IMR-90 (cell line): Measurements from ENCODE around the gene NMNAT3. TPM values are rescaled to one million over a fixed set of nuclear protein-coding genes. Genes with fewer than 3 reads are reported as not detected.

Experiments used
- ATAC-seq: fragments of 200-7000 bp; cut with Tn5 transposase; 2 replicates; pipeline ENCODE4 v1.9.1; 2020; ENCODE audit warnings: low read depth, mild to moderate bottlenecking, moderate library complexity
- BruUV-seq: library from RNA; stranded (reverse); fragments of 400-500 nt; replicated peaks from 2 replicates; lab custom pipeline; 2021; lab: Mats Ljungman, UMichigan
- CTCF ChIA-PET: fragments of 300-600 bp; formaldehyde crosslinking; extraction: SDS; loops from one replicate; lab custom pipeline; 2021; ENCODE audit warnings: antibody characterized with exemption; lab: Yijun Ruan, JAX
- POLR2A ChIA-PET: fragments of 300-600 bp; sonication (Branson Sonifier 250); formaldehyde crosslinking; loops from one replicate; lab custom pipeline; 2022; ENCODE audit warnings: antibody characterized with exemption; ENCODE audit not compliant: unreplicated experiment; lab: Charles Lee
- DNase-seq: peaks from one replicate; pipeline ENCODE4 v3.0.0; 2013
- H2AFZ ChIP-seq: replicated peaks from 2 replicates; pipeline ENCODE3; 2013; ENCODE audit warnings: low read length, mild to moderate bottlenecking; ENCODE audit not compliant: poor library complexity
- H2AK5ac ChIP-seq: 2 replicates; pipeline ENCODE4 v1.6.1; 2013; ENCODE audit warnings: low read depth, low read length, inconsistent platforms
- H2AK9ac ChIP-seq: replicated peaks from 2 replicates; pipeline ENCODE3; 2013; ENCODE audit warnings: mild to moderate bottlenecking, low read depth, low read length, moderate library complexity; ENCODE audit not compliant: poor library complexity
- H2BK120ac ChIP-seq: 2 replicates; pipeline ENCODE4 v1.6.1; 2013; ENCODE audit warnings: low read depth, low read length, inconsistent platforms
- H2BK15ac ChIP-seq: 3 replicates; pipeline ENCODE4 v1.6.1; 2013; ENCODE audit warnings: low read depth, low read length, inconsistent platforms
- H2BK20ac ChIP-seq: 2 replicates; pipeline ENCODE4 v1.6.1; 2013; ENCODE audit warnings: low read depth, mild to moderate bottlenecking, inconsistent platforms, low read length, moderate library complexity
- H2BK5ac ChIP-seq: 2 replicates; pipeline ENCODE4 v1.6.1; 2013; ENCODE audit warnings: mild to moderate bottlenecking, low read depth, low read length, inconsistent platforms; ENCODE audit not compliant: poor library complexity, severe bottlenecking
- H3K14ac ChIP-seq: replicated peaks from 2 replicates; pipeline ENCODE4 v1.6.1; 2013; ENCODE audit warnings: low read depth, low read length, inconsistent platforms
- H3K18ac ChIP-seq: 2 replicates; pipeline ENCODE4 v1.6.1; 2013; ENCODE audit warnings: low read depth, low read length, control low read depth
- H3K23ac ChIP-seq: 2 replicates; pipeline ENCODE4 v1.6.1; 2013; ENCODE audit warnings: low read depth, low read length, inconsistent platforms
- H3K27ac ChIP-seq: 2 replicates; pipeline ENCODE4 v1.5.1; 2013; ENCODE audit warnings: mild to moderate bottlenecking, control low read depth, low read length; ENCODE audit not compliant: insufficient read depth
- H3K27me3 ChIP-seq: 2 replicates; pipeline ENCODE4 v1.6.1; 2013; ENCODE audit warnings: low read length; ENCODE audit not compliant: control insufficient read depth, insufficient read depth
- H3K36me3 ChIP-seq: 2 replicates; pipeline ENCODE4 v1.6.1; 2013; ENCODE audit warnings: low read length, mixed read lengths; ENCODE audit not compliant: control insufficient read depth, insufficient read depth
- H3K4ac ChIP-seq: 2 replicates; pipeline ENCODE4 v1.6.1; 2013; ENCODE audit warnings: low read depth, low read length, inconsistent platforms
- H3K4me1 ChIP-seq: 2 replicates; pipeline ENCODE4 v1.6.1; 2013; ENCODE audit warnings: low read length, mixed read lengths; ENCODE audit not compliant: control insufficient read depth, insufficient read depth
- H3K4me2 ChIP-seq: 2 replicates; pipeline ENCODE4 v1.6.1; 2013; ENCODE audit warnings: low read depth, mild to moderate bottlenecking, control low read depth, low read length, moderate library complexity
- H3K4me3 ChIP-seq: 2 replicates; pipeline ENCODE4 v1.5.1; 2013; ENCODE audit warnings: low read depth, mild to moderate bottlenecking, control low read depth, low read length, moderate library complexity; ENCODE audit not compliant: insufficient read depth
- H3K56ac ChIP-seq: 2 replicates; pipeline ENCODE4 v1.6.1; 2013; ENCODE audit warnings: low read length, inconsistent platforms; ENCODE audit not compliant: insufficient read depth; ENCODE audit errors: extremely low read depth
- H3K79me1 ChIP-seq, 2 experiments: 2 replicates each; pipeline ENCODE4 v1.6.1; 2013; ENCODE audit warnings: low read length in 2 of 2, inconsistent platforms in 1 of 2, low read depth in 1 of 2
- H3K9ac ChIP-seq: 2 replicates; pipeline ENCODE4 v1.6.1; 2013; ENCODE audit warnings: low read depth, low read length, control low read depth
- H3K9me1 ChIP-seq: 2 replicates; pipeline ENCODE4 v1.6.1; 2013; ENCODE audit warnings: low read length, inconsistent platforms; ENCODE audit not compliant: insufficient read depth
- H3K9me3 ChIP-seq: 2 replicates; pipeline ENCODE4 v1.6.1; 2013; ENCODE audit warnings: low read length; ENCODE audit not compliant: control insufficient read depth, insufficient read depth
- H4K20me1 ChIP-seq: 2 replicates; pipeline ENCODE4 v1.6.1; 2013; ENCODE audit warnings: low read length, inconsistent platforms; ENCODE audit not compliant: insufficient read depth
- H4K5ac ChIP-seq: 2 replicates; pipeline ENCODE4 v1.6.1; 2013; ENCODE audit warnings: mild to moderate bottlenecking, low read depth, low read length, control low read depth
- H4K8ac ChIP-seq, 2 experiments: 2 replicates each; pipeline ENCODE4 v1.6.1; 2013; ENCODE audit warnings: low read depth in 2 of 2, low read length in 2 of 2, control low read depth in 1 of 2, inconsistent platforms in 1 of 2
- H4K91ac ChIP-seq: 2 replicates; pipeline ENCODE4 v1.6.1; 2013; ENCODE audit warnings: low read depth, low read length, inconsistent platforms; ENCODE audit not compliant: insufficient read depth
- MAFK ChIP-seq: IDR thresholded peaks from 2 replicates; pipeline ENCODE4 v1.6.1; 2012; ENCODE audit warnings: low read depth, low read length, improper control_type of control experiment
- WGBS, 2 experiments: methylation state at CpG; one replicate each; pipeline versions ENCODE4 v1.1.5 to v1.1.7; 2013; ENCODE audit warnings: missing lambda C conversion rate in 2 of 2; ENCODE audit not compliant: insufficient read length in 1 of 2; ENCODE audit errors: extremely low coverage in 2 of 2; 5-methylcytosine and 5-hydroxymethylcytosine counted together
- dilution Hi-C: fragments of 300-500 bp; cut with HindIII; formaldehyde crosslinking; loops from one replicate; pipeline ENCODE4 v1.14.3; 2018; ENCODE audit warnings: low sequenced_read_pairs; ENCODE audit not compliant: unreplicated experiment
- in situ Hi-C: fragments of 300-500 bp; cut with MboI; formaldehyde crosslinking; loops from 3 replicates; pipeline ENCODE4 v1.14.3; 2019; ENCODE audit warnings: low sequenced_read_pairs, inconsistent platforms, mixed read lengths
- intact Hi-C: fragments of 100-400 bp; cut with micrococcal nuclease; formaldehyde crosslinking; loops from 2 replicates; pipeline ENCODE4 v1.10.0; 2022
- polyA plus RNA-seq, 3 experiments: library from polyadenylated mRNA; depleted of rRNA; stranded (reverse); fragments of >200 nt; gene quantifications; 2 replicates each; pipeline ENCODE4 v1.2.3, GENCODE V29; 2012; ENCODE audit warnings: low replicate concordance in 1 of 3
- total RNA-seq: library from RNA; depleted of rRNA; stranded (reverse); fragments of >200 nt; gene quantifications from 2 replicates; pipeline ENCODE4 v1.2.3, GENCODE V29; 2012
- TF ChIP-seq, protein P1 (sequence below): fragments of 150-350 bp; IDR thresholded peaks from 2 replicates; pipeline ENCODE4 v1.6.1; 2017; ENCODE audit warnings: mild to moderate bottlenecking, antibody characterized with exemption, low read length, low read depth

NMNAT3 gene
- total and polyA plus RNA-seq, 2 of the 4 experiments (the other 2 are of a cell fraction): 0.12 to 0.36 TPM

DNA sequence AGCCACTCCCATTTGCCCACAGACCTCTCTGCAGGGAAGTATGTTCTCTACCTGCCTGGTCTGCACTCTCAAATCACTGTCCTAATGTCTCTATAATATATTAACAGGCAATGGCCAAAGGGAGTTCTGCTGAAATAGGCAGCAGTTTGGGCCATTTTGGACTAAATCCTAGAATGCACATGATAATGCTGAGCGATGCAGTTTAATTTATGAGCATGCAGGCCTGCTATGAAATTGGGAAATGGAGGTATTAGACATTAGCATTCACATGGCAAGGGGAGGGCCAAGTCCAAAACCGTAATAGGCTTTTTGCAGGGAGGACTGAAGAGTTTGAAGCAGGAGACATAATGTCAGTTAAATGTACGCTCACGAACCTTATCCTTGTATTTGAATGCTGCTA is 31.3 kb downstream of the NMNAT3 start:
- POLR2A ChIA-PET: no interaction called here
- Histone ChIP-seq H2BK15ac (no peak overlapping the region), H3K4me2 (no peak overlapping the region), H3K18ac (no peak overlapping the region), H3K9ac (no peak overlapping the region), H3K4me3 (no peak overlapping the region), H2BK20ac (no peak overlapping the region), H2AK9ac (no peak overlapping the region), H4K5ac (no peak overlapping the region), H4K20me1 (no peaks in the 10 kb centered on the region), H3K9me1 (no peaks in the 10 kb centered on the region), H3K9me3 (no peaks in the 10 kb centered on the region), H2AK5ac (no peak overlapping the region), H2BK120ac (no peak overlapping the region), H3K4ac (no peak overlapping the region), H3K23ac (no peak overlapping the region), H4K91ac (no peak overlapping the region), H2BK5ac (no peak overlapping the region), H3K14ac (no peak overlapping the region), H4K8ac (no peak overlapping the region), H2AFZ (no peak overlapping the region), H3K56ac (no peak overlapping the region), H3K27ac (no peak overlapping the region), H3K36me3 (no peaks in the 10 kb centered on the region), H3K79me1 (no peaks in the 10 kb centered on the region), H3K27me3 (no peaks in the 10 kb centered on the region), H3K4me1 (no peaks in the 10 kb centered on the region)
- dilution Hi-C loops: no loop called here
- WGBS, 2 experiments: 30% methylated on average over 2 of the region's 4 CpGs; no CpG with 5 or more reads in 1 of the 2 experiments
- CTCF ChIA-PET: no interaction called here
- ATAC-seq (no peak), DNase-seq (no peak)
- in situ Hi-C loops: no loop called here
- intact Hi-C loops: no loop called here
- TF ChIP-seq MAFK: peak; percentile 74
- TF ChIP-seq, protein P1, sequence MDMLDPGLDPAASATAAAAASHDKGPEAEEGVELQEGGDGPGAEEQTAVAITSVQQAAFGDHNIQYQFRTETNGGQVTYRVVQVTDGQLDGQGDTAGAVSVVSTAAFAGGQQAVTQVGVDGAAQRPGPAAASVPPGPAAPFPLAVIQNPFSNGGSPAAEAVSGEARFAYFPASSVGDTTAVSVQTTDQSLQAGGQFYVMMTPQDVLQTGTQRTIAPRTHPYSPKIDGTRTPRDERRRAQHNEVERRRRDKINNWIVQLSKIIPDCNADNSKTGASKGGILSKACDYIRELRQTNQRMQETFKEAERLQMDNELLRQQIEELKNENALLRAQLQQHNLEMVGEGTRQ: no peak
- no TSS peak for BruUV-seq
